HG03457 (cell line): ENCODE data around the gene TP53.

Source experiments
- ATAC-seq: cut with Tn5 transposase; IDR thresholded peaks from one replicate; pipeline ENCODE4 v1.9.1; 2021; ENCODE audit warnings: moderate number of reproducible peaks; ENCODE audit not compliant: unreplicated experiment

TP53 gene

GRCh38 chr17:7707446-7707845 lies 20.2 kb upstream of the TP53 start:
- ATAC-seq: no peak

GRCh38 chr17:7706631-7707354 lies 19.5 kb upstream of the TP53 start:
- no peak for ATAC-seq

GRCh38 chr17:7705269-7706255 lies 18.3 kb upstream of the TP53 start:
- ATAC-seq: no peak

GRCh38 chr17:7704601-7705268 lies 17.4 kb upstream of the TP53 start, which contains the start of gene EFNB3:
Gene EFNB3 (plus strand): TSS chr17:7705202. CDS start chr17:7705599, 397 bp downstream.
- ATAC-seq: no peak

- ATAC-seq: no peak
These were observed 16.5 kb upstream of the TP53 start for GRCh38 chr17:7703584-7704479.

GRCh38 chr17:7702776-7703175 lies 15.5 kb upstream of the TP53 start:
- ATAC-seq: no peak

- ATAC-seq: no peak
These were observed 14.4 kb upstream of the TP53 start for GRCh38 chr17:7701681-7702080.

- ATAC-seq: no peak
These were observed 13.2 kb upstream of the TP53 start for GRCh38 chr17:7700510-7700909.

- no peak for ATAC-seq
These were observed 10.7 kb upstream of the TP53 start for GRCh38 chr17:7697828-7698588.

- no peak for ATAC-seq
These were observed 8.3 kb upstream of the TP53 start for GRCh38 chr17:7695586-7695985.

GRCh38 chr17:7688808-7689316 lies 1.6 kb upstream of the TP53 start:
- ATAC-seq: no peak

- ATAC-seq: peak; percentile 62
These were observed 868 bp upstream of the TP53 start, which contains the start of gene WRAP53 for GRCh38 chr17:7687908-7688807. Gene WRAP53 (plus strand): TSS chr17:7688477. CDS start chr17:7688649, 172 bp downstream.

- peak; percentile 34 for ATAC-seq
These were observed 843 bp downstream of the TP53 start for GRCh38 chr17:7686222-7687071.

- ATAC-seq: peak; percentile 34
These were observed 1.6 kb downstream of the TP53 start for GRCh38 chr17:7685533-7686221.

- no peak for ATAC-seq
These were observed 2.3 kb downstream of the TP53 start for GRCh38 chr17:7684851-7685532.
